GM08714 (cell line): ENCODE measurements around the gene TBCE.
"Not testable (repeated sequence)": the region's sequence is repeated elsewhere in the genome, so short reads cannot be mapped to it uniquely, and the experiment has no call there.

Source experiments
- H3K4me3 ChIP-seq: fragments of 200-500 bp; sonication (Bioruptor generic); 2 replicates; pipeline ENCODE4 v1.5.1; 2014; ENCODE audit warnings: mild to moderate bottlenecking, low read length, inconsistent platforms
- ZNF274 ChIP-seq: IDR thresholded peaks from 2 replicates; pipeline ENCODE4 v1.6.1; 2012; ENCODE audit warnings: mild to moderate bottlenecking, low read depth, low read length

Gene TBCE

GRCh38 chr1:235468970-235469369 lies 101.7 kb downstream of the TBCE start:
- no peak overlapping the region for H3K4me3 ChIP-seq
- no peak for TF ChIP-seq ZNF274

GRCh38 chr1:235469897-235470296 lies 102.7 kb downstream of the TBCE start:
- H3K4me3 ChIP-seq: not testable (repeated sequence)

GRCh38 chr1:235470741-235471439 lies 103.7 kb downstream of the TBCE start:
- no peak overlapping the region for H3K4me3 ChIP-seq
- TF ChIP-seq ZNF274: no peak

GRCh38 chr1:235473806-235474205 lies 106.6 kb downstream of the TBCE start:
- no peak for TF ChIP-seq ZNF274
- H3K4me3 ChIP-seq: no peak overlapping the region

GRCh38 chr1:235483090-235483489 lies 115.9 kb downstream of the TBCE start:
- H3K4me3 ChIP-seq: no peak overlapping the region
- TF ChIP-seq ZNF274: no peak

- no peak for TF ChIP-seq ZNF274
- no peak overlapping the region for H3K4me3 ChIP-seq
These were observed 118.3 kb downstream of the TBCE start for GRCh38 chr1:235485558-235485957.

- TF ChIP-seq ZNF274: no peak
These were observed 119.1 kb downstream of the TBCE start for GRCh38 chr1:235486321-235486720.

GRCh38 chr1:235491644-235492043 lies 124.4 kb downstream of the TBCE start:
- no peak for TF ChIP-seq ZNF274
- H3K4me3 ChIP-seq: no peak overlapping the region

More at GRCh38 chr1:235486321-235486720, 119.1 kb downstream of the TBCE start:
- no peak overlapping the region for H3K4me3 ChIP-seq

GRCh38 chr1:235494531-235494930 lies 127.3 kb downstream of the TBCE start:
- no peak overlapping the region for H3K4me3 ChIP-seq
- TF ChIP-seq ZNF274: no peak

GRCh38 chr1:235495030-235495429 lies 127.8 kb downstream of the TBCE start:
- no peak overlapping the region for H3K4me3 ChIP-seq
- no peak for TF ChIP-seq ZNF274

GRCh38 chr1:235495551-235495950 lies 128.3 kb downstream of the TBCE start:
- no peak for TF ChIP-seq ZNF274
- no peak overlapping the region for H3K4me3 ChIP-seq

- no peak overlapping the region for H3K4me3 ChIP-seq
- TF ChIP-seq ZNF274: no peak
These were observed 133.8 kb downstream of the TBCE start for GRCh38 chr1:235500971-235501540.
